HepG2 (cell line): Measurements from ENCODE around the gene POC1B. TPM values are rescaled to one million over a fixed set of nuclear protein-coding genes. Genes with fewer than 3 reads are reported as not detected.

Experiments used
- ATAC-seq: fragments of 200-7000 bp; cut with Tn5 transposase; 3 replicates; pipeline ENCODE4 v1.9.1; 2020; ENCODE audit warnings: mild to moderate bottlenecking, moderate library complexity
- BruUV-seq: library from RNA; stranded (reverse); fragments of 400-500 nt; replicated peaks from 2 replicates; lab custom pipeline; 2021; lab: Mats Ljungman, UMichigan
- CTCF ChIA-PET: fragments of 300-600 bp; formaldehyde crosslinking; extraction: SDS; loops from one replicate; lab custom pipeline; 2021; ENCODE audit warnings: low total read pairs, inconsistent platforms, low intra/inter-chr PET ratio; lab: Yijun Ruan, JAX
- POLR2A ChIA-PET: fragments of 350-600 bp; sonication (Branson Sonifier 250); formaldehyde crosslinking; loops from one replicate; lab custom pipeline; 2020; ENCODE audit warnings: antibody characterized with exemption, inconsistent platforms; lab: Yijun Ruan, JAX
- DNase-seq: peaks from one replicate; pipeline ENCODE4 v3.0.0-alpha.2; 2015; ENCODE audit warnings: low spot score
- FAIRE-seq: peaks from 3 replicates; lab custom pipeline; 2011; peaks lifted over from hg19 to GRCh38; lab: Jason Lieb, UNC
- H2AFZ ChIP-seq: one replicate; pipeline ENCODE4 v1.6.1; 2011; ENCODE audit warnings: low read length, inconsistent platforms
- H3K27ac ChIP-seq: fragments of 300-600 bp; 3 replicates; pipeline ENCODE4 v1.8.0; 2011; ENCODE audit warnings: mixed run types, mild to moderate bottlenecking, mixed read lengths, low read length, inconsistent platforms; ENCODE audit not compliant: insufficient read depth; ENCODE audit errors: extremely low read length
- H3K27me3 ChIP-seq, 2 experiments: fragments of 200-600 bp in 1 of 2; 2 replicates in 1 of 2; 3 replicates in 1 of 2; pipeline versions ENCODE4 v1.6.0 to v1.8.0; 2011; ENCODE audit warnings: low read length in 2 of 2, mild to moderate bottlenecking in 2 of 2, moderate library complexity in 2 of 2, inconsistent platforms in 1 of 2; ENCODE audit not compliant: insufficient read depth in 2 of 2, control insufficient read depth in 1 of 2
- H3K36me3 ChIP-seq, 2 experiments: fragments of 200-600 bp in 1 of 2; replicated peaks in 1 of 2; 2 replicates in 1 of 2; 3 replicates in 1 of 2; pipeline versions ENCODE4 v1.5.1 to v1.8.0; 2011; ENCODE audit warnings: low read length in 2 of 2, inconsistent platforms in 1 of 2; ENCODE audit not compliant: insufficient read depth in 2 of 2, control insufficient read depth in 1 of 2
- H3K4me1 ChIP-seq: 2 replicates; pipeline ENCODE4 v1.5.1; 2012; ENCODE audit warnings: low read length, inconsistent platforms; ENCODE audit not compliant: insufficient read depth
- H3K4me2 ChIP-seq: 2 replicates; pipeline ENCODE4 v1.6.0; 2011; ENCODE audit warnings: low read depth, low read length, inconsistent platforms
- H3K4me3 ChIP-seq, 3 experiments: fragments of 200-600 bp in 1 of 3; sonication (generic), shearing (Covaris generic) in 1 of 3; replicated peaks in 1 of 3; 2 replicates each; pipeline ENCODE4 v1.5.1; 2011 to 2016; ENCODE audit warnings: low read length in 3 of 3, inconsistent platforms in 2 of 3, low read depth in 2 of 3, mild to moderate bottlenecking in 2 of 3, control low read depth in 1 of 3, mixed read lengths in 1 of 3; ENCODE audit not compliant: insufficient read depth in 1 of 3
- H3K79me2 ChIP-seq: one replicate; pipeline ENCODE4 v1.6.1; 2011; ENCODE audit warnings: low read length, inconsistent platforms; ENCODE audit not compliant: insufficient read depth
- H3K9ac ChIP-seq: 2 replicates; pipeline ENCODE4 v1.6.0; 2011; ENCODE audit warnings: mild to moderate bottlenecking, low read depth, low read length, inconsistent platforms; ENCODE audit not compliant: insufficient read depth
- H3K9me3 ChIP-seq: 2 replicates; pipeline ENCODE4 v1.5.1; 2012; ENCODE audit warnings: mild to moderate bottlenecking, low read length
- H4K20me1 ChIP-seq: 2 replicates; pipeline ENCODE4 v1.6.0; 2011; ENCODE audit warnings: inconsistent platforms, mild to moderate bottlenecking, low read length, moderate library complexity; ENCODE audit not compliant: insufficient read depth
- ARID5B ChIP-seq: IDR thresholded peaks from 2 replicates; pipeline ENCODE4 v1.4.0; 2020; ENCODE audit warnings: mild to moderate bottlenecking, missing genetic modification reagents
- FOXK2 ChIP-seq: fragments of 450-650 bp; IDR thresholded peaks from 2 replicates; pipeline ENCODE4 v1.6.1; 2016
- HNF4A ChIP-seq: sonication (generic); formaldehyde crosslinking; IDR thresholded peaks from 2 replicates; pipeline ENCODE4 v1.4.0; 2020; ENCODE audit warnings: missing genetic modification reagents
- NCOA1 ChIP-seq: sonication (generic); formaldehyde crosslinking; IDR thresholded peaks from 2 replicates; pipeline ENCODE4 v1.9.0; 2021; ENCODE audit warnings: missing genetic modification reagents
- PAX8 ChIP-seq: sonication (generic); formaldehyde crosslinking; IDR thresholded peaks from 2 replicates; pipeline ENCODE4 v1.8.0; 2022; ENCODE audit warnings: mild to moderate bottlenecking, missing genetic modification reagents, borderline replicate concordance
- SAP130 ChIP-seq: IDR thresholded peaks from 2 replicates; pipeline ENCODE4 v1.6.1; 2016; ENCODE audit warnings: low read depth
- SOX5 ChIP-seq: IDR thresholded peaks from 2 replicates; pipeline ENCODE4 v1.6.1; 2016; ENCODE audit warnings: borderline replicate concordance
- U2AF2 ChIP-seq: fragments of 200-400 bp; formaldehyde crosslinking; IDR thresholded peaks from 2 replicates; pipeline ENCODE4 v1.6.1; 2017; ENCODE audit warnings: low read depth, mild to moderate bottlenecking, low read length
- YY1 ChIP-seq: IDR thresholded peaks from 2 replicates; pipeline ENCODE4 v1.6.1; 2011; ENCODE audit warnings: low read length, low read depth, moderate library complexity, mild to moderate bottlenecking; ENCODE audit not compliant: insufficient read depth, insufficient replicate concordance
- ZBTB2 ChIP-seq: sonication (generic); formaldehyde crosslinking; IDR thresholded peaks from 2 replicates; pipeline ENCODE4 v1.8.0; 2022; ENCODE audit warnings: low read depth, missing genetic modification reagents
- ZBTB46 ChIP-seq: sonication (generic); formaldehyde crosslinking; IDR thresholded peaks from 2 replicates; pipeline ENCODE4 v1.4.0; 2020; ENCODE audit warnings: mild to moderate bottlenecking, missing genetic modification reagents, borderline replicate concordance
- ZNF207 ChIP-seq: fragments of 450-650 bp; IDR thresholded peaks from 2 replicates; pipeline ENCODE4 v1.6.1; 2016; ENCODE audit warnings: antibody characterized with exemption, borderline replicate concordance
- ZNF33B ChIP-seq: sonication (generic); formaldehyde crosslinking; IDR thresholded peaks from 2 replicates; pipeline ENCODE4 v1.5.1; 2020; ENCODE audit warnings: mild to moderate bottlenecking, missing genetic modification reagents
- ZNF468 ChIP-seq: sonication (generic); formaldehyde crosslinking; IDR thresholded peaks from 2 replicates; pipeline ENCODE4 v1.8.0; 2022; ENCODE audit warnings: mild to moderate bottlenecking, moderate library complexity, missing genetic modification reagents
- ZNF530 ChIP-seq: sonication (generic); formaldehyde crosslinking; IDR thresholded peaks from 2 replicates; pipeline ENCODE4 v1.5.0; 2020; ENCODE audit warnings: low read depth, mild to moderate bottlenecking, missing genetic modification reagents
- ZNF577 ChIP-seq: sonication (generic); formaldehyde crosslinking; IDR thresholded peaks from 2 replicates; pipeline ENCODE4 v1.4.0; 2020; ENCODE audit warnings: mild to moderate bottlenecking, low read depth, missing genetic modification reagents, borderline replicate concordance
- ZNF776 ChIP-seq: sonication (generic); formaldehyde crosslinking; IDR thresholded peaks from 2 replicates; pipeline ENCODE4 v1.4.0; 2020; ENCODE audit warnings: mild to moderate bottlenecking, missing genetic modification reagents
- WGBS: methylation state at CpG from one replicate; pipeline ENCODE4 v1.1.6; 2017; ENCODE audit warnings: low lambda C conversion rate; 5-methylcytosine and 5-hydroxymethylcytosine counted together
- in situ Hi-C: cut with HindIII; loops from 2 replicates; pipeline ENCODE4 v1.10.0; 2017; ENCODE audit warnings: low pct_unique_long_range_greater_than_20kb; ENCODE audit not compliant: extremely low pct_ligation_motif_present
- intact Hi-C: fragments of 100-400 bp; cut with micrococcal nuclease; formaldehyde crosslinking; loops from one replicate; pipeline ENCODE4 v1.10.0; 2022; ENCODE audit not compliant: unreplicated experiment
- polyA plus RNA-seq, 8 experiments: library from polyadenylated mRNA; depleted of rRNA in 3 of 8; stranded (reverse) in 7 of 8; unstranded in 1 of 8; fragments of >200 nt; fragmentation: Illumina TruSeq in 4 of 8; extraction: Trizol in 4 of 8; gene quantifications; 2 replicates each; pipeline versions ENCODE4 v1.2.1 to v1.2.3, GENCODE V29; 2011 to 2016; ENCODE audit warnings: low read depth in 4 of 8, missing spikeins in 1 of 8, mixed read lengths in 1 of 8; ENCODE audit not compliant: insufficient read depth in 1 of 8
- total RNA-seq, 5 experiments: library from RNA; depleted of rRNA; stranded (reverse); fragments of >200 nt; fragmentation: Illumina TruSeq; extraction: Trizol; gene quantifications; 2 replicates each; pipeline ENCODE4 v1.2.3, GENCODE V29; 2016; ENCODE audit warnings: low read depth in 1 of 5

The POC1B gene
- total and polyA plus RNA-seq, 2 of the 13 experiments (the other 11 are each of a cell fraction or from before 2014, with no cell fraction given): 9.3 to 11.0 TPM

- CTCF ChIA-PET: interaction anchor here (1.2 kb wide), 1 partner anchor 51 kb away, joined by 3 read pairs; no protein-coding TSS in a partner anchor
- no peak for TF ChIP-seq ZBTB2 (CRISPR knock-in tag)
- TF ChIP-seq SOX5: 0 out of 2 replicates have a peak, but pooled peaks have one; percentile 29
- TF ChIP-seq ZBTB46: no peak
- no peak for TF ChIP-seq NCOA1 (CRISPR knock-in tag)
- TF ChIP-seq FOXK2: peak; percentile 49; the same call in 1 of the 2 replicates
- no peak for TF ChIP-seq ZNF577 (CRISPR knock-in tag)
- no peak for TF ChIP-seq ZNF33B (CRISPR knock-in tag)
- TF ChIP-seq SAP130 (CRISPR knock-in tag): peak; percentile 47; the same call in 1 of the 2 replicates
- TF ChIP-seq ZNF530 (CRISPR knock-in tag): no peak
- TF ChIP-seq ZNF468 (CRISPR knock-in tag): no peak
- peak; percentile 47; the same call in 1 of the 2 replicates for TF ChIP-seq ARID5B
- no peak for TF ChIP-seq U2AF2
- TF ChIP-seq PAX8 (CRISPR knock-in tag): no peak
- no peak for TF ChIP-seq ZNF207
- TF ChIP-seq ZNF776 (CRISPR knock-in tag): no peak
- peak; percentile 29; the same call in 1 of the 2 replicates for TF ChIP-seq HNF4A
- no peak for TF ChIP-seq YY1
Observed at GRCh38 chr12:89521364-89522223, 4.3 kb downstream of the POC1B start.

More at GRCh38 chr12:89521364-89522223, 4.3 kb downstream of the POC1B start:
- Histone ChIP-seq H3K9ac (peak overlapping the region; percentile 58), H3K4me1 (peaks cover 63% of the 10 kb centered on the region), H3K36me3 (no peaks in the 10 kb centered on the region), H3K4me2 (peak overlapping the region; percentile 87), H2AFZ (no peak overlapping the region), H4K20me1 (no peaks in the 10 kb centered on the region), H3K27me3 (no peaks in the 10 kb centered on the region), H3K27ac (peak overlapping the region; percentile 60), H3K79me2 (peaks cover 49% of the 10 kb centered on the region), H3K4me3 (peak overlapping the region in 2 of 3 experiments; percentile 34 to 37; a peak in 4 of 6 replicates), H3K9me3 (no peaks in the 10 kb centered on the region)
- intact Hi-C loops: no loop called here
- POLR2A ChIA-PET: interaction anchor here (1.6 kb wide), 1 partner anchor 168 kb away, joined by 3 read pairs; no protein-coding TSS in a partner anchor
- FAIRE-seq (no peak), ATAC-seq (no peak), DNase-seq (peak; percentile 71)
- no TSS peak for BruUV-seq
- 64% methylated on average over 7 of the region's 7 CpGs for whole genome bisulfite sequencing
- in situ Hi-C loops: loop anchor here (10.0 kb wide), 1 partner anchor 467 kb away; no protein-coding TSS in a partner anchor
